ENCODE measurements around the gene COL13A1. TPM values are rescaled to one million over a fixed set of nuclear protein-coding genes. Genes with fewer than 3 reads are reported as not detected.

COL13A1 gene
- total and polyA plus RNA-seq, 2 experiments from 2014 or later = 57.2 to 150 TPM

GRCh38 chr10:69980672-69981071, 179.0 kb downstream of the COL13A1 start:
- Histone ChIP-seq H3K4me3 (no peak overlapping the region), H3K9me3 (ENCODE audit: low read depth) (no peaks in the 10 kb centered on the region), H3K36me3 (no peaks in the 10 kb centered on the region), H3K4me1 (ENCODE audit: low read depth) (no peaks in the 10 kb centered on the region), H3K27me3 (no peaks in the 10 kb centered on the region), H3K27ac (no peak overlapping the region)
- TF ChIP-seq, protein P1, sequence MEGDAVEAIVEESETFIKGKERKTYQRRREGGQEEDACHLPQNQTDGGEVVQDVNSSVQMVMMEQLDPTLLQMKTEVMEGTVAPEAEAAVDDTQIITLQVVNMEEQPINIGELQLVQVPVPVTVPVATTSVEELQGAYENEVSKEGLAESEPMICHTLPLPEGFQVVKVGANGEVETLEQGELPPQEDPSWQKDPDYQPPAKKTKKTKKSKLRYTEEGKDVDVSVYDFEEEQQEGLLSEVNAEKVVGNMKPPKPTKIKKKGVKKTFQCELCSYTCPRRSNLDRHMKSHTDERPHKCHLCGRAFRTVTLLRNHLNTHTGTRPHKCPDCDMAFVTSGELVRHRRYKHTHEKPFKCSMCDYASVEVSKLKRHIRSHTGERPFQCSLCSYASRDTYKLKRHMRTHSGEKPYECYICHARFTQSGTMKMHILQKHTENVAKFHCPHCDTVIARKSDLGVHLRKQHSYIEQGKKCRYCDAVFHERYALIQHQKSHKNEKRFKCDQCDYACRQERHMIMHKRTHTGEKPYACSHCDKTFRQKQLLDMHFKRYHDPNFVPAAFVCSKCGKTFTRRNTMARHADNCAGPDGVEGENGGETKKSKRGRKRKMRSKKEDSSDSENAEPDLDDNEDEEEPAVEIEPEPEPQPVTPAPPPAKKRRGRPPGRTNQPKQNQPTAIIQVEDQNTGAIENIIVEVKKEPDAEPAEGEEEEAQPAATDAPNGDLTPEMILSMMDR (IDR thresholded peaks at IDR 0.05; ENCODE audit: low read depth, low read length) = no peak
- DNase-seq (ENCODE audit: low read depth in 1 of 2, low spot score in 1 of 2) = no peak

GRCh38 chr10:69988094-69988493, 186.4 kb downstream of the COL13A1 start:
- TF ChIP-seq, protein P1 (IDR thresholded peaks at IDR 0.05; ENCODE audit: low read depth, low read length) = no peak
- H3K27me3 ChIP-seq = peaks cover 23% of the 10 kb centered on the region
- H3K9me3 ChIP-seq (ENCODE audit: low read depth) = no peaks in the 10 kb centered on the region
- no peaks in the 10 kb centered on the region for H3K4me1 ChIP-seq (ENCODE audit: low read depth)
- no peak overlapping the region for H3K27ac ChIP-seq
- no peak for DNase-seq (ENCODE audit: low read depth in 1 of 2, low spot score in 1 of 2)
- H3K4me3 ChIP-seq = no peak overlapping the region
- no peaks in the 10 kb centered on the region for H3K36me3 ChIP-seq

GRCh38 chr10:69991151-69991550, 189.4 kb downstream of the COL13A1 start:
- no peaks in the 10 kb centered on the region for H3K4me1 ChIP-seq (ENCODE audit: low read depth)
- DNase-seq (ENCODE audit: low read depth in 1 of 2, low spot score in 1 of 2) = no peak
- H3K27me3 ChIP-seq = peaks cover 23% of the 10 kb centered on the region
- no peaks in the 10 kb centered on the region for H3K9me3 ChIP-seq (ENCODE audit: low read depth)
- no peak overlapping the region for H3K27ac ChIP-seq
- no peak overlapping the region for H3K4me3 ChIP-seq
- TF ChIP-seq, protein P1 (IDR thresholded peaks at IDR 0.05; ENCODE audit: low read depth, low read length) = no peak
- H3K36me3 ChIP-seq = no peaks in the 10 kb centered on the region

DNA sequence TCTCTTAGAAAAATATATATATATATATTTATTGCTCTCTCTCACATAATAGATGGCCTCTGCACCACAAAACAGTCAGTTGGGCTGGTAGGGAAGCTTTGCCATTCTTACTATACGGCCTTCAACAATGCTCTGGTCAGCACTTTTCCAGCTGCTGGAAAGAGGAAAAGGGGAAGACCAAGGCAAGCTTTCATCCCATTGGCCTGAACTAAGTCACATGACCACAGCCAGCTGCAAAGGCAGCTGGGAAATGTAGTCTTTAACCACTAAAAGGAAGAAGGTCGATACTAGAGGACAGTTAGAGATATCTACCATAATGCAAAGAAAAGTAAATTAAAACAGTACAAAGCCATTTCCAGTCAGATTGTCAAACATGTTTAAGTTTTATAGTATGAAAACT, 192.6 kb downstream of the COL13A1 start:
- peak in 1 of 2 donors; percentile 61 for DNase-seq (ENCODE audit: low read depth in 1 of 2, low spot score in 1 of 2)
- Histone ChIP-seq H3K27me3 (peaks cover under 1% of the 10 kb centered on the region), H3K9me3 (ENCODE audit: low read depth) (no peaks in the 10 kb centered on the region), H3K36me3 (no peaks in the 10 kb centered on the region), H3K27ac (no peak overlapping the region), H3K4me1 (ENCODE audit: low read depth) (no peaks in the 10 kb centered on the region), H3K4me3 (no peak overlapping the region)
- TF ChIP-seq, protein P1 (IDR thresholded peaks at IDR 0.05; ENCODE audit: low read depth, low read length) = no peak

GRCh38 chr10:69996611-69997010, 194.9 kb downstream of the COL13A1 start:
- TF ChIP-seq, protein P1 (IDR thresholded peaks at IDR 0.05; ENCODE audit: low read depth, low read length) = no peak

GRCh38 chr10:70000262-70000661, 198.6 kb downstream of the COL13A1 start:
- no peaks in the 10 kb centered on the region for H3K4me1 ChIP-seq (ENCODE audit: low read depth)
- no peaks in the 10 kb centered on the region for H3K27me3 ChIP-seq
- H3K9me3 ChIP-seq (ENCODE audit: low read depth) = no peaks in the 10 kb centered on the region
- TF ChIP-seq, protein P1 (IDR thresholded peaks at IDR 0.05; ENCODE audit: low read depth, low read length) = no peak
- no peak overlapping the region for H3K27ac ChIP-seq
- no peak for DNase-seq (ENCODE audit: low read depth in 1 of 2, low spot score in 1 of 2)
- H3K4me3 ChIP-seq = no peak overlapping the region
- H3K36me3 ChIP-seq = no peaks in the 10 kb centered on the region

More at GRCh38 chr10:69996611-69997010, 194.9 kb downstream of the COL13A1 start:
- no peak for DNase-seq (ENCODE audit: low read depth in 1 of 2, low spot score in 1 of 2)
- no peaks in the 10 kb centered on the region for H3K9me3 ChIP-seq (ENCODE audit: low read depth)
- no peaks in the 10 kb centered on the region for H3K36me3 ChIP-seq
- no peak overlapping the region for H3K27ac ChIP-seq
- no peak overlapping the region for H3K4me3 ChIP-seq
- H3K4me1 ChIP-seq (ENCODE audit: low read depth) = no peaks in the 10 kb centered on the region
- H3K27me3 ChIP-seq = no peaks in the 10 kb centered on the region
